ENCODE measurements around the gene CDYL2.
"Not testable (repeated sequence)": the region's sequence is repeated elsewhere in the genome, so short reads cannot be mapped to it uniquely, and the experiment has no call there.

DNA sequence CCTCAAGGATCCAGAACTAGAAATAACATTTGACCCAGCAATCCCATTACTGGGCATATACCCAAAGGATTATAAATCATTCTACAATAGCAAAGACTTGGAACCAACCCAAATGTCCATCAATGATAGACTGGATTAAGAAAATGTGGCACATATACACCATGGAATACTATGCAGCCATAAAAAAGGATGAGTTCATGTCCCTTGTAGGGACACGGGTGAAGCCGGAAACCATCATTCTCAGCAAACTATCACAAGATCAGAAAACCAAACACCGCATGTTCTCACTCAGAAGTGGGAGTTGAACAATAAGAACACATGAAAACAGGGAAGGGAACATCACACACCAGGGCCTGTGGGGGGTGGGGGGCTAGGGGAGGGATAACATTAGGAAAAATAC is 17.8 kb downstream of the CDYL2 start:
- not testable (repeated sequence) for TF ChIP-seq CTCF, POLR2A (IDR thresholded peaks at IDR 0.05)
